PFSK-1 (cell line): ENCODE measurements around the gene TMEM255A.

Experiments used
- POLR2AphosphoS5 ChIP-seq: IDR thresholded peaks from 2 replicates; pipeline ENCODE4 v1.6.1; 2012; ENCODE audit warnings: low read depth, mild to moderate bottlenecking, control low read depth, low read length, moderate library complexity
- SIN3A ChIP-seq: IDR thresholded peaks from 2 replicates; pipeline ENCODE4 v1.6.1; 2012; ENCODE audit warnings: mild to moderate bottlenecking, low read length, moderate library complexity, borderline replicate concordance; ENCODE audit not compliant: insufficient read depth
- TAF1 ChIP-seq: IDR thresholded peaks from 2 replicates; pipeline ENCODE4 v1.6.1; 2012; ENCODE audit warnings: low read length, control low read depth, borderline replicate concordance; ENCODE audit not compliant: insufficient read depth
- TF ChIP-seq, protein P1 (sequence below), 2 experiments: IDR thresholded peaks; 2 replicates each; pipeline versions ENCODE4 v1.6.1 to v1.8.0; 2011 to 2012; ENCODE audit warnings: low read depth in 2 of 2, low read length in 2 of 2, control low read depth in 1 of 2, inconsistent platforms in 1 of 2, mild to moderate bottlenecking in 1 of 2, moderate library complexity in 1 of 2; ENCODE audit not compliant: insufficient read depth in 1 of 2

DNA sequence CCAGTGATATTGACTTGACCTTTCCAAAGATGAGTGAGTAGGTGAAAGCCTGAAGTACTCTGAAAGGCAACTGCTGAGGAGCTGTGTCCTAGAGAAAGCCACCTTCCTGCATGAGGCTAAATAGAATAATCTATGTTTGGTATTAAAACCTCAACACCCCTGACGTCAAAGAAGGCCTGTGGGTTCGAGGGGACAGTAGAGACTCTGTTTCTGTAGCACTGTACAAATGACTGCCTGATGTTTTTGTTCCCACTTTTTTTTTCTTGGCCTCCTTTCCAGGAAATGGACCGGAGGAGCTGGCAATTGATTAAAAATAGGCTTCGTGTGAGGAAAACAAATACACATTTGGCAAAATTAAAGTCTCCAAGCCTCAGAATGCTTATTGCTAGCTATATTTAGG is 29.5 kb downstream of the TMEM255A start:
- TF ChIP-seq SIN3A (no peak), TAF1 (no peak), POLR2AphosphoS5 (no peak)
- TF ChIP-seq, protein P1, sequence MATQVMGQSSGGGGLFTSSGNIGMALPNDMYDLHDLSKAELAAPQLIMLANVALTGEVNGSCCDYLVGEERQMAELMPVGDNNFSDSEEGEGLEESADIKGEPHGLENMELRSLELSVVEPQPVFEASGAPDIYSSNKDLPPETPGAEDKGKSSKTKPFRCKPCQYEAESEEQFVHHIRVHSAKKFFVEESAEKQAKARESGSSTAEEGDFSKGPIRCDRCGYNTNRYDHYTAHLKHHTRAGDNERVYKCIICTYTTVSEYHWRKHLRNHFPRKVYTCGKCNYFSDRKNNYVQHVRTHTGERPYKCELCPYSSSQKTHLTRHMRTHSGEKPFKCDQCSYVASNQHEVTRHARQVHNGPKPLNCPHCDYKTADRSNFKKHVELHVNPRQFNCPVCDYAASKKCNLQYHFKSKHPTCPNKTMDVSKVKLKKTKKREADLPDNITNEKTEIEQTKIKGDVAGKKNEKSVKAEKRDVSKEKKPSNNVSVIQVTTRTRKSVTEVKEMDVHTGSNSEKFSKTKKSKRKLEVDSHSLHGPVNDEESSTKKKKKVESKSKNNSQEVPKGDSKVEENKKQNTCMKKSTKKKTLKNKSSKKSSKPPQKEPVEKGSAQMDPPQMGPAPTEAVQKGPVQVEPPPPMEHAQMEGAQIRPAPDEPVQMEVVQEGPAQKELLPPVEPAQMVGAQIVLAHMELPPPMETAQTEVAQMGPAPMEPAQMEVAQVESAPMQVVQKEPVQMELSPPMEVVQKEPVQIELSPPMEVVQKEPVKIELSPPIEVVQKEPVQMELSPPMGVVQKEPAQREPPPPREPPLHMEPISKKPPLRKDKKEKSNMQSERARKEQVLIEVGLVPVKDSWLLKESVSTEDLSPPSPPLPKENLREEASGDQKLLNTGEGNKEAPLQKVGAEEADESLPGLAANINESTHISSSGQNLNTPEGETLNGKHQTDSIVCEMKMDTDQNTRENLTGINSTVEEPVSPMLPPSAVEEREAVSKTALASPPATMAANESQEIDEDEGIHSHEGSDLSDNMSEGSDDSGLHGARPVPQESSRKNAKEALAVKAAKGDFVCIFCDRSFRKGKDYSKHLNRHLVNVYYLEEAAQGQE (IDR thresholded peaks at IDR 0.05; ENCODE audit: insufficient read depth in 1 of 2, low read depth in 2 of 2, low read length in 2 of 2), result no peak
